Hindlimb muscle (tissue), 1 donor: ENCODE results near the gene IZUMO1. TPM values are rescaled to one million over a fixed set of nuclear protein-coding genes. Genes with fewer than 3 reads are reported as not detected.
"Not testable (repeated sequence)": the region's sequence is repeated elsewhere in the genome, so short reads cannot be mapped to it uniquely, and the experiment has no call there.

Experiments
- DNase-seq: peaks from one replicate; pipeline ENCODE4 v3.0.0-alpha.2; 2013
- polyA plus RNA-seq: library from polyadenylated mRNA; unstranded; fragments of 120-200 nt; gene quantifications from one replicate; pipeline ENCODE4 v1.2.1, GENCODE V29; 2013; ENCODE audit not compliant: insufficient read length

The IZUMO1 gene
- polyA plus RNA-seq, 1 donor: 0.96 TPM

GRCh38 chr19:48737360-48737998 lies 9.2 kb downstream of the IZUMO1 start:
- no peak for DNase-seq

GRCh38 chr19:48735031-48735615 lies 11.6 kb downstream of the IZUMO1 start:
- no peak for DNase-seq

- DNase-seq: no peak
Measured at GRCh38 chr19:48734625-48735024, 12.1 kb downstream of the IZUMO1 start.

DNA sequence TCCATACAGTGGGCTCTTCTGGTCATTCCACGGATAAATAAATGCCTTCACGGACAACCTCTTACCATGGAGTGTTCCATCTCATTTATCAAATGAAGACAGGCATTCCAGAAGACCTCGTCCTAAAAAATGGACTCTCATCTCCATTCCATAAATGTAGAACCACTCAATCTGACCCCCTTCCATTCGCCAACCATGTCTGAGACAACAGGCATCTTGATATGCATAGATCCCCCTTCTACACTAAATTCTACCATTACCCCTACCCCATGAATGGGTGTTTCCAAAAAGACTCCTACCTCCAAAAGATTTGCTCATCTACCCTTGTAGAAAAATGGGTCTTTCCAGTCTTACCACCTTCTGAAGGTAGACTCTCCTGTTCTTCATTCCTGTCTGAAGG lies 15.3 kb downstream of the IZUMO1 start:
- no peak for DNase-seq

GRCh38 chr19:48728911-48729664 lies 17.6 kb downstream of the IZUMO1 start:
- no peak for DNase-seq

GRCh38 chr19:48726556-48726955 lies 20.2 kb downstream of the IZUMO1 start:
- DNase-seq: no peak

DNA sequence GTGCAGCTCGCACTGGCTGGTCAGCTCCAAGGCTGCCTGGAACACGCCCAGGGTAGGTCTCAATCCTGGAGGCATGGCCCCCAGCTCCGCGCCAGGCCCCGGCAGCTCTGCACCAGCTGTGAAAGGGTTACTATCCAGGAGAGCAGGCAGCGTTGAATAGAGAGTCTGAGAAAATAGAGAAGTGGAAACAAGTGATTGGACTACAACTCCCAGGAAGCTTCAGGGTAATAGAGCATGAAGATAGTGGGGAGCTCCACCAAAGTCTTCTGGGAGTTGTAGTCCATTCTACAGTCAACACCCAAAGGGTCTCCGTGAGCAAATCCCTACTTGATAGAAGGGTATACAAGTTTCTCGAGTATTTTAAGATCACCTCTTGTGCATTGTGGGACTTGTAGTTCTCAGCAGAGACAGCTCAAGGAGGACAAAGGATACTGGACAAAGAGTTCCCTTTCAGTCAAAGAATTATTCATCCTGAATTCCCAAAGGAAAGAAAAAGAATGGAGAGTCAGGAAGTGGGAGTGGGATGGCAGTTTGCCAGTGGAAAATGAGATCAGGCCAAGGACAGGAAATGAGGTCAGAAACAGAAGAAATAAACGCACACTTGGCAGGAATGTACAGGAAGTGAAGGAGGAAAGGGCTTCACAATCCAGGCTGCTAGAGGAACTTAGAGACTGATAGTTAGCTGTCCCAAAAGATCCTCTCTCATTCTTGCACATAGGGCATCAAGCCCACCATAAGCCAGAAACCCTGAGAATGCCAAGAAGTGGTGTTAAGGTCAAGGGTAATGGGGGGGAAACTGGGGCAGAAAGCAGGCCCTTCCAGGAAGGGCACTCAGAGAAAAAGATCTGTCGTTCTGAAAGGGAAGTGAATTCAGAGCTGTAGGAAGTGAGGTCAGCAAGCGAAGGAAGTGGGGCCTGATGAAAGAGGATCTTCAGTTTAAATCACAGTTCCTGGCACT lies 21.6 kb downstream of the IZUMO1 start:
- peak; percentile 87 for DNase-seq

- no peak for DNase-seq
Measured at GRCh38 chr19:48722196-48722708, 24.5 kb downstream of the IZUMO1 start.

- DNase-seq: peak; percentile 99
Measured at GRCh38 chr19:48720613-48721296, 26.0 kb downstream of the IZUMO1 start.

DNA sequence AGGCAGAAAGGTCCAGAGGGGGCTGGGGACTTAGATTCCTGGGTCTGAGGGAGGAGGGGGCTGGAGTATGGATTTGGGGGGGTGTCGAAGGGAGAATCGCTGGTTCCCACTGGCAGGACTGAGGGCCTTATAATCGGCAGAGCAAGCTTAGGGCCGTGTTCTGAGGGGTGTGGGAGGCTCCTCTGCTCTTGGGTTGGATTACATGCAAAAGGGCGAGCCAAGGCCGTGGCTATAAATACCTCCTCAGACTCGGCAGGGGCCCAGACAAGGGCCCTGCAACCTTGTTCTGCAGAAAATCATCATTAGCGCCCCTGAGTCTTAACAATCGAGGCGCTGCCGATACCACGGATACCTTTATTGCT lies 26.5 kb downstream of the IZUMO1 start:
- DNase-seq: no peak

DNA sequence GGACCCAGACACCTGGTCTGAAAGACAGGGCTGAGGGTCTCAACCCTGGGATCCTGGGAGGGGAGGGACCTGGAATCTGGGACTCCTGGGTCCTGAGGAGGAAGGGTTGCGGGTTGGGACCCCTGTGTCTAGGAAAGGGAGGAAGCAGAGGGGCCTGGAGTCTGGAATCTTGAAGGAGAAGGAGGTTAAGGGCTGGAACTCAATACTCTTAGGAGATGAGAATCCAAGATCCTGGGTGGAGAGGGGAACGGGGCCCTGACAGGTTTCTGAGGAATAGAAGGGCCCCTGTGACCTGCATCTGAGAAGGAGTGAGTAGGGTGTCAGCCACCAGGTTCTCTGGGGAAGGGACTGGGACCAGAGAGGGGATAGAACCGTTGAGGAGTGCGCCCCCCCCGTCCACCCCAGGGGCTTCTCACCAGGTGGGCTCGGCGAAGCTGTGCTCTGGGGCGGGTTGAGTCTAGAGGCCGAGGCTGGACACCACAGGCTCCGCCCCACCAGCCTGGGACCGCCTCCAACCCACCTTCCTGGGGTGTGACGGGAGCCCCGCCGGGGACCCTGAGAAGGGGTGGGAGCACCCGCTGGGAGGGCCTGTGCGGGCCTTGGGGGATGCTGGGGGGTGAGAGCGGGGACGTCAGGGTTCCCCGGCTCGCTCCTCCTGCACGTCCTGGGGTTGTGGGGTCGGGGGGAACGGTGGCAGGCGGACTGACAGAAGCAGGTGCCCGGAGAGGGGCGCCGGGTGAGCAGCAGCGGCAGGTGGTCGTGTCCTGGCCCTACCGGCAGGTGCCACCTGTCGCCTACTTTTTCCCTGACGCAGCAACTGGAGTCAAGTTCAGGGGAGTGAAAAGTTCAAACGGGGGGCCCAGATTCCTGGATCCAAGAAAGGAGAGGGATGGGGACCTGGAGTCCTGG lies 27.2 kb downstream of the IZUMO1 start, which contains the start of gene MAMSTR:
Gene MAMSTR, minus strand, starts transcription at position 463 of the 909 bp plus-strand sequence. CDS start 694 bp downstream, outside the sequence.
- DNase-seq: no peak

DNA sequence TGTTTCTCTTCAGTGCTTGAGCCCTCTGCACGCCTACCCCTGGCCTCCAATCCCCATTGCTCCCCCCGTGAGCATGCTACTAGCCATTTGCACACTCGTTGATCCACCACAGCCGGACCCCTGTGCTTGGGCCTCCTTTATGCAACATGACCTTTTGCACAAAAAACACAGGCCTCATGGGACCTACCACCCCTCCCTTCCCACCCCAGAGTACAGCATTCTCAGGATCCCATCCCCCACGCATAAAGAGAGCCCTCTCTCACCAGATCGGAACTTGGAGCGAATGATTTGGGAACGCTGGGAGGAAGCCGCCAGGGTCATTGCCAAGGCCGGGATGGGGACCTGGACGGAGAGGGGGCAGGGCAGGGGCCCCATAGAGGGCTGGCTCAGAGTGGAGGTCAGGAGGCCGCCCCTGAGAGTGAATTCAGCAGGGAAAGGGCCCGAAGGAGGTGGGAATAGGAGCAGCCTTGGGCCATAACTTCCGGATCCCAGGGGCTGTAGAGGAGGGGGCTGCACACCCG lies 27.9 kb downstream of the IZUMO1 start:
- no peak for DNase-seq

DNA sequence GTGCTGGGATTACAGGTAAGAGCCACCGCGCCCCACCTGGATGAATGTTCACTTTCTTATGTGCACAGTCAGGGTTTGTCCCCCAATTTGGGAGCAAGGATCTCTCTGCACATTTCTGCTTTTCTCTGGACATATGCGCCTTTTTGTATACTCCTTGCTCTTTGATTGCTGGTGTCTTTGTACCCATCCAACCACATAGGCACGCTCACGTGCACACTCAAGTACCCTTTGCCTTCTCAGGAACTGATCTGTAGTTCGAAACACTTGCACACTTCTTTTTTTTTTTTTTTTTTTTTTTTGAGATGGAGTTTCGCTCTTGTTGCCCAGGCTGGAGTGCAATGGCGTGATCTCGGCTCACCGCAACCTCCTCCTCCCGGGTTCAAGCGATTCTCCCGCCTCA lies 28.6 kb downstream of the IZUMO1 start:
- not testable (repeated sequence) for DNase-seq

DNA sequence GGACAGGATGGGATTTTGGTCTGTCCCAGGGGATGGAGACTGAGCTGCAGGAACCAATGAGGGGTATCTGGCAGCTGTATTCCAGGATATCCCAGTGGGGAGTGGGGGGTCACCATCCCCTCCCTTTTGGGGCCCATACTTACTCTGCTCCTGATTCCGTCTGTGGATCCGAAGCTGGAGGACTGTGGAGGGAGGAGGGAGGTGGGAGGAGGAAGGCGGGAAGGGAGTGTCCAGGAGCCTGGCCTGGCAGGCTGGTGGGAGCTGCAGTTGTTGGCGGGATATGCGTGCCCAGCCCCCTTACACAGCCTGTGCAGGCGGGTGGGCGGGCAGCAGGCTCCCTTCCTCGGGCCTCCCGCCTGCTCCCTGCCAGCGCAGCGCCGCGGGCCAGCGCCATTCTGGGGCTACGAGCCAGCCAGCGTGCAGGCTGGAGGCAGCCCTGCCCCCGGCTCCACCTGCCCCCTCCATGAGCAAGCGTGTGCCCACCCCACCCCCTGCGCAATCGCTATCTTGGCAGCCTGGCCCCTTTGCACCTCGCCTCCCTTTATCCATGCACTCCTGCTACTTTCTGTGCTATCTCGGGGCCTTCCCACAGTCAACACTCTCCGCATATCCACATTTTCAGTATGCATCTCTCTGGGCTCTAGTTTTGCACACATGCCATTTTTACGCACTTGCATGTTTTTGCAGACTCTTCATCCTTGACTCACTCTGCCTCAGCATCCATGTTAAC lies 30.0 kb downstream of the IZUMO1 start:
- DNase-seq: peak; percentile 86

DNA sequence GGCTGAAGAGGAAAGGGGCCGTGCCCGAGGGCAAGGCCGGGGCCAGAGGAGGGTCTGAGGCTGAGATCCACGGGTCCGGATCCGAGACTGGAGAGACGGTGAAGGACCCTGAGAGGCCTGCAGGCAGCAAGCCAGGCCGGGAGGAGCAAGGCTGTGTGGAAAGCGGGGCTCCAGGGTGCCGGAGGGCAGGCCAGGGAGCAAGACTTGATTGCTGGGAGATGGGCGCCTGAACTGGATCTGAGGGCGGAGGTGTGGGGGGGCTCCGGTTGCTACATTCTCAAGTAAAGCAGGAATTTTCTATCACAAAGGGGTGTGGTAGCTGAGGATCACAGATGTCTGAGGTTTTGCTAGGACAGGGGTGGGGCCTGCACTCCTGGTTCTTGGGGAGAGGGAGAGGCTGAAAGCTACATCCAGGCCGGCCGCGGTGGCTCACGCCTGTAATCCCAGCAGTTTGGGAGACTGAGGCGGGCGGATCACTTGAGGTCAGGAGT lies 31.0 kb downstream of the IZUMO1 start:
- no peak for DNase-seq

- no peak for DNase-seq
Measured at GRCh38 chr19:48714759-48715675, 31.7 kb downstream of the IZUMO1 start.

DNA sequence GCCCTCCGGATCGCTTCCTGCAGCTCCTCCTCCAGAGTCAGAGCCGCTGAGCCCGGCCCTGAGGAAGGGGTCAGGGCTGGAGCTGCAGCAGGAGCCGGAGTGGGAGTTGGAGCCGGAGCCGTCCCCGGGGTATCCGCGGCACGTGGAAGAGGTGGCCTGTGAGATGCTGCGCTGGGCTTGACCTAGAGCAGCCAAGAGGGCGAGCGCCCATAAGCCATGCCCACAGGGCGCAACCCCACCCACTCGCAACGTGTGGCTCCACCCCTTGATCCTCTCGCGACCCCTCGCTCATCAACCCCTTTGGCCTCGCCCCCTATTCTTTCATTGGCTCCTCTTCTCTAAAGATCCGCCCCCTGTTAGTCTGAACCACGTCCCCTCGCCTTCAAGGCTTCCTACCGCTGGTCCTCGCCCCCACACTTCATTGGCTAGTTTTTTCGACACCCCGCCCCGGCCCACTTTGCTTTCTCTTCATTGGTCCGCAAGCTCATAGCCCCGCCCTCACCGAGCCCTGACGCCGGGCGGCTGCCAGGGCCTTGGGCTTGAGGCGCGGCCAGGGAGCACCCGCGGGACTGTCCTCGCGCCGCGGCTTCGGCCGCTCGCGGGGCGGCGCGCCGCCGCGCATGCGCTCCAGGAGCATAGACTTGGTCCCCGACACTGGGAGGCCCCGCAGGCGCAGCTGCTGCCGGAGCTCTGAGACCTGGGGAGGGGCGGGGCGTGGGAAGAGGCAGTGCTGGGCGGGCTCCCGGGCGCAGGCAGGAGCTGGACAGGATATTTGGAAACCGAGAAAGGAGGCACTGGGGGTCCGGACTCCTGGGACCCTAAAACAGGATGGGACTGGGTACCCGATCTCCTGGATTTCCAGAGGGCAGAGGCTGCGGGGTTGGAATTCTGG lies 32.6 kb downstream of the IZUMO1 start:
- peak; percentile 100 for DNase-seq
